ENCODE data around the gene NETO1. TPM values are rescaled to one million over a fixed set of nuclear protein-coding genes. Genes with fewer than 3 reads are reported as not detected.

Gene NETO1
- polyA plus RNA-seq, 1 experiment, result 2.7 TPM

DNA sequence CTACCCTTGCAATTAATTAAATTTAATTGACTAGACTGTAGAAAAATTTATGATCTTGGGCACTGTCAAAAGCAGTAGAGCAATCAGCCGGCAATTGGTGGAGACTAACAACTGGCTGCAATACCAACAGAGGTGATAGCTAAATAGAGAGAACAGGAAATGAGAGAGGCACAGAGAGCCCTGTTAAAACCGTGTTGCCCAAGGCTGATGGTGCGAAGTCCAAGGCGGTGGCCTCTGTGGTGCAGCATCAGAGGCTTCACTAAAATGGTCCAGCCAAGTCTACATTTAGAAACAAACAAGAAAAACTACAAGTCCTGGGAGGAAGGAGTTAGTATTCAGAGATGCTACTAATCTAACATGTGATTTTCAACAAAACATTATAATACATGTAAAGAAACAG, 115.6 kb downstream of the NETO1 start:
- ChIA-PET CTCF (interaction anchor here (0.7 to 1.2 kb wide), 2 partner anchors 11 to 1845 kb away, joined by 3 read pairs; no protein-coding TSS in a partner anchor), POLR2A (no interaction called here)
- no peaks in the 10 kb centered on the region for H3K36me3 ChIP-seq (ENCODE audit: control insufficient read depth, insufficient read depth, low read length)
- DNase-seq (ENCODE audit: low read depth), result no peak
- no peak for TF ChIP-seq CTCF (IDR thresholded peaks at IDR 0.05; ENCODE audit: insufficient read depth, low read depth, low read length)
- H3K27me3 ChIP-seq (ENCODE audit: control insufficient read depth, insufficient read depth, low read length), result no peaks in the 10 kb centered on the region
- H3K4me3 ChIP-seq (ENCODE audit: low read depth, low read length), result no peak overlapping the region

DNA sequence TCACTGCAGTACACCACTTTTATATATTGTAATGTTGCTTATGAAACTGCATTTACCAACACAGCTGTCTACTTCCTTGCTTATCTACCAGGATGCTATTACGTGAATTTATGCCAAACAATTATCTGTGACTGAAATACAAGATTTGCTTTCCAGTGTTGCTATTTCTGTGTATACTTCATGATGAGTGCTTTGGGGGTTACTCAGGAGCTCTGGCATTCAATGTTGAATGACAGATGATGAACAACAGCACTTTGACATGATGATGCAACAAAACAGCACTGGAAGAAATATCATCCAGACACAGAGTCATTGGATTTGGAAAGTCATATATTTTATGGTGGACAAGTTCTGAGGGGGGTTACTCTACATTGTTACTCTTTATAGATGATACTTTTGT, 125.8 kb downstream of the NETO1 start:
- no peaks in the 10 kb centered on the region for H3K27me3 ChIP-seq (ENCODE audit: control insufficient read depth, insufficient read depth, low read length)
- ChIA-PET CTCF (no interaction called here), POLR2A (no interaction called here)
- no peaks in the 10 kb centered on the region for H3K36me3 ChIP-seq (ENCODE audit: control insufficient read depth, insufficient read depth, low read length)
- no peak overlapping the region for H3K4me3 ChIP-seq (ENCODE audit: low read depth, low read length)
- DNase-seq (ENCODE audit: low read depth), result no peak
- no peak for TF ChIP-seq CTCF (IDR thresholded peaks at IDR 0.05; ENCODE audit: insufficient read depth, low read depth, low read length)

DNA sequence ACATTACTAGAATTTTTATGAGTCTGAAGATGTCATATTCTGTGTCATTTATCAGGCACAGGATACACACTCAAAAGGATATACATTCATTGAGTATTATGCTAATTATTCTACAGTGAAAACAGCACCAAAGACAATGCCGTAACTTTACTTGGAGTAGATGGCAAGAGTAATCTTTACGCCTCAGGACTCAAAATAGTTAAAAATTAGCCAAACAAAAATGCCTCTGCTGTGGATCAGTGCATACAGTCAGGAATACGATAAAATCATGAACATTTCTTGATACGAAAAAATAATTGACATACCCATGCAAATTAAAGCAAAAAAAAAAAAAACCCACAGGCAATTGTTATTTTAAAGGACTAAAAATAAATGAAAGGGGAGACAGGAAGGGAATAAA, 129.7 kb downstream of the NETO1 start:
- POLR2A ChIA-PET, result no interaction called here
- no peaks in the 10 kb centered on the region for H3K36me3 ChIP-seq (ENCODE audit: control insufficient read depth, insufficient read depth, low read length)
- TF ChIP-seq CTCF (IDR thresholded peaks at IDR 0.05; ENCODE audit: insufficient read depth, low read depth, low read length), result no peak
- CTCF ChIA-PET, result no interaction called here
- H3K27me3 ChIP-seq (ENCODE audit: control insufficient read depth, insufficient read depth, low read length), result no peaks in the 10 kb centered on the region
- DNase-seq (ENCODE audit: low read depth), result no peak
- H3K4me3 ChIP-seq (ENCODE audit: low read depth, low read length), result no peak overlapping the region

- no peaks in the 10 kb centered on the region for H3K27me3 ChIP-seq (ENCODE audit: control insufficient read depth, insufficient read depth, low read length)
- no peak overlapping the region for H3K4me3 ChIP-seq (ENCODE audit: low read depth, low read length)
- no peak for DNase-seq (ENCODE audit: low read depth)
- ChIA-PET CTCF (no interaction called here), POLR2A (no interaction called here)
- no peak for TF ChIP-seq CTCF (IDR thresholded peaks at IDR 0.05; ENCODE audit: insufficient read depth, low read depth, low read length)
- H3K36me3 ChIP-seq (ENCODE audit: control insufficient read depth, insufficient read depth, low read length), result no peaks in the 10 kb centered on the region
These were observed 140.0 kb downstream of the NETO1 start for GRCh38 chr18:72727776-72728175.

GRCh38 chr18:72727038-72727655, 140.6 kb downstream of the NETO1 start:
- H3K4me3 ChIP-seq (ENCODE audit: low read depth, low read length), result no peak overlapping the region
- ChIA-PET CTCF (no interaction called here), POLR2A (no interaction called here)
- H3K27me3 ChIP-seq (ENCODE audit: control insufficient read depth, insufficient read depth, low read length), result no peaks in the 10 kb centered on the region
- DNase-seq (ENCODE audit: low read depth), result no peak
- H3K36me3 ChIP-seq (ENCODE audit: control insufficient read depth, insufficient read depth, low read length), result no peaks in the 10 kb centered on the region
- no peak for TF ChIP-seq CTCF (IDR thresholded peaks at IDR 0.05; ENCODE audit: insufficient read depth, low read depth, low read length)

Data from BJ (cell line).